ENCODE results near the gene TRMT44. TPM values are rescaled to one million over a fixed set of nuclear protein-coding genes. Genes with fewer than 3 reads are reported as not detected.
"Not testable (repeated sequence)": the region's sequence is repeated elsewhere in the genome, so short reads cannot be mapped to it uniquely, and the experiment has no call there.

TRMT44 gene
- total RNA-seq, 1 experiment from 2014 or later: 8.7 TPM

DNA sequence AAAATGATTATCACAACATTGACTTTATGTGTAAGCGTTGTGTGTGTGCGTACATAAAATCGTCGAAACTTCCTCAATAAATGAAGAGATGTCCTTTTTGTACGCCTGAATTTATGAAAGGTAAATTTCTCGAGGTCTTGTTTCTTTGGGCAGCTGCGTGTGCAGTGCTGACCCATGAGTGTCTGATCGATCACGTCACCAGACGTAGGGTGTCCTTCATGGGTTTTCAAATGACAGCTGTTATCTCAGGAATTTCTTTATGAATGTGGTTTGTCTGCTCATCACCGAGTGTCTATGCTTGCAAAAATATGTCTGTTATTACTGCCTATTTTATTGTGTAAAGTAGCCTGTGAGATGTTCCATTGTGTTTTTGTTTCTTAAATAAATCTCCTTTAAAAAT is 71.9 kb downstream of the TRMT44 start:
- DNase-seq (ENCODE audit: low read depth): no peak

DNA sequence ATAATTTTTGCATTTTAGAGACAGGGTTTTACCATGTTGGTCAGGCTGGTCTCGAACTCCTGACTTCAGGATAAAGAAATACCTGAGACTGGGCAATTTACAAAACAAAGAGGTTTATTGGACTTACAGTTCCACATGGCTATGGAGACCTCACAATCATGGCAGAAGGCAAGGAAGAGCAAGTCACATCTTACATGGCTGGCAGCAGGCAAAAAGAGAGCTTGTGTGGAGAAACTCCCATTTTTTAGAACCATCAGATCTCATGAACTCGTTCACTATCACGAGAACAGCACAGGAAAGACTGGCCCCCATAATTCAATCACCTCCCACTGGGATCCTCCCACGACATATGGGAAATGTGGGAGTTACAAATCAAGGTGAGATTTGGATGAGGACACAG is 72.5 kb downstream of the TRMT44 start:
- DNase-seq (ENCODE audit: low read depth): not testable (repeated sequence)

DNA sequence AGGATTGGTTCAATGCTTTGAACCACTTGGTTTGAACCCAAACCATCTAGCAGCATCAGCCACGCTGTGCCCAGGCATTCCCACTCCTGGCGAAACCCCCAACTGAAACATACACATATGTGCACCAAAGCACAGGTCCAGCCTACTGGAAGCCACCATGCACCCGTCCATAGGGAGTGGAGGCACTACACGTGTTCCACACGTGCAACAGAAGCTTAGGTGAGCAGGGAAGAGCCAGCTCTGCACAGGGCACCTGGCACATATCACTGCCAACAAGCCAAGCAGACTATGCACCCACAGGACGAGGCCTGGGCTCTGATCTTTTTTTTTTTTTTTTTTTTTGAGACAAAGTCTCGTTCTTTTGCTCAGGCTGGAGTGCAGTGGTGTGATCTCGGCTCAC is 73.4 kb downstream of the TRMT44 start:
- no peak for DNase-seq (ENCODE audit: low read depth)

DNA sequence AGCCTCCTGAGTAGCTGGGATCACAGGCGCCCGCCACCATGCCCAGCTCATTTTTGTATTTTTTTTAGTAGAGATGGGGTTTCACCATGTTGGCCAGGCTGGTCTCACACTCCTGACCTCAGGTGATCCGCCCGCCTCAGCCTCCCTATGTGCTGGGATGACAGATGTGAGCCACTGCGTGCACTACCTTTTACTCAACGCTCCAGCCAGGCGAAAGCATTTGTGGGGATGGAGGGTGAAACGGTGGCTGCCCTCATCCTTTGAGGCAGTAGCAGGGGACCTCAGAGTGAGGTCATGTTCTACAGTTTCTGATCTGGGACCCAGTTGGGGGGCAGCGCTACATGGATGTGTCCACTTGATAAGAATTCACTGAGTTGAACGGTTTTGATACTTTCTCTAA is 73.8 kb downstream of the TRMT44 start:
- no peak for DNase-seq (ENCODE audit: low read depth)

DNA sequence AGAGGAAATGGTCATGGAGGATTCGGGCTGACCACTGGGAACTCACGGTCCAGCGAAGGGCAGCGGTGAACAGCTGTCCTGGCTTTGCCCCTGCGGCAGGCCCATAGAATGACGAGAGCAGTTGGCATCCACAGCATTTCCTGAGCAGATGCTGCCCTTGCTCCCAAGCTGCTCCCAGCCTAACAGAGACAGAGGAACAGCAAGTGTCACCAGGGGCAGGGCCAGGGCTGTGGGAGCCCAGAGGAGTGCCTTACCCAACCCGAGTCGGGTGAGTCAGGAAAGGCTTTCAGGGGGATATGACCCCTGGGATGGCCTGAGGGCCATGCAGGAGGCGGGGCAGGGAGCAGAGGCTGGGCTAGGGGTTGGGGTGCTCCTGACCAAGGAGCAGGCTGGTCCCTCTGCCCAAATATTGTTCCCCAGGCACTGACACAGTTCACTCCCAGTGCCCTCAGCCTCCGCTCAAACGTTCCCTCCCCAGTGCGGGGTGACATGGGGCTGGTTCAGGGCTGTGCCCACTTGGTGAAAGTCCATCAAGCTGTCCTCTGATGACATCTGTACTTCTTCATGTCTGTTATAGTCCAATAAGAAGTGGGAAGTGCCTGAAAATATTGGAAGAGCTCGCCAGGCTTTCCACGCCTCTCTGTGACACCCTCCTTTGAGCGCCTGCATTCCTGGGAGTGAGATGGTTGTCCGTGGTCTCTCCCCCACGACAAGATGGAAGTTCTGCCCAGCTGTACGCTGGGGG is 74.9 kb downstream of the TRMT44 start:
- DNase-seq (ENCODE audit: low read depth): peak; percentile 96

DNA sequence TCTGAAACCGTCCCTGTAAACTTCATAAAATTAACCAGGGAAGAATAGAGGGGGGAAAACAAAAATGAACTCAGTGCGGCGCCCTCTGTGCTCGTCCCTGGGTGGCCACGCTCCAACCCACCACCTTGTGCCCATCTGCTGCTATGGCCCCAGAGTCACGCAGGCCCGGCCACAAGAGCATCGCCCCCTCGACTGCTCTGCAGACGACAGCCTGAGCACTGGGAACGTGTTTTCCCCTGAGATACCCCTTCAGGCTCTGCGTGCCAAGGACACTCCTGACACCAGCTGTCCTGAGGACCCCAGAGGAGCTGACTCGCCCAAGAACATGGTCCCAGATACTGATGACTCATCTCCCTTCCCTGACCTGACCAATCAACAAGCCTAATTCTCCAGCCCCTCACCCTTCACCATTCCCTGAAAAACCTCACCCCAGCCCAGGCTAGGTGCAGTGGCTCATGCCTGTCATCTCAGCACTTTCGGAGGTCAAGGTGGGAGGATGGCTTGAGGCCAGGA is 75.5 kb downstream of the TRMT44 start:
- DNase-seq (ENCODE audit: low read depth): peak; percentile 37

DNA sequence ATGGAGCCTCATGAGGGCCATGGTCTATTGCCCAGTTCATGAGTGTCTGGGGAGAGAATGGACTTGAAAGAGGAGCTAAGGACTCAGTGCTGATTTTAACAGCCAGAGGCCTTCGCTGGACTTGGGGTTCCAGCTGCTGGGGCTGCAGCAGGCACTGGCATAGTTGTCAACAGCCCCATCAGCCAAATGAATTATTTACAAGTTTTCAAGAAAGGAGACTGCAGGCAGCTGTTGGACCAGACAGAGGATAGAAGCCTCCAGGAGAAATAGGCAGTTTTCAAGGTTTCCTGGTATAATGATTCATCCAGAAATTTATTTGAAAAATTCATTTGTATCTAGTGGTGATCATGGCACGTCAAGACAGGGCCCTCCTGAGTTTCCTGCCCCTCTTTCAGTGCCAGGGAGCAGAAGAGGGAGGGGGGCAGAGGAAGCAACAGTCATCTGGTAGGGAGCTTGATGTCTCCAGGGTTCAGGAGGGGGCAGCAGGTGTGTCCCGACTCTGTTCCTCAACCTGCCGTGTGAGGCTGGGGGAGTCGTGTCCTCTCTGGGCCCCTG is 76.5 kb downstream of the TRMT44 start:
- peak; percentile 65 for DNase-seq (ENCODE audit: low read depth)

DNA sequence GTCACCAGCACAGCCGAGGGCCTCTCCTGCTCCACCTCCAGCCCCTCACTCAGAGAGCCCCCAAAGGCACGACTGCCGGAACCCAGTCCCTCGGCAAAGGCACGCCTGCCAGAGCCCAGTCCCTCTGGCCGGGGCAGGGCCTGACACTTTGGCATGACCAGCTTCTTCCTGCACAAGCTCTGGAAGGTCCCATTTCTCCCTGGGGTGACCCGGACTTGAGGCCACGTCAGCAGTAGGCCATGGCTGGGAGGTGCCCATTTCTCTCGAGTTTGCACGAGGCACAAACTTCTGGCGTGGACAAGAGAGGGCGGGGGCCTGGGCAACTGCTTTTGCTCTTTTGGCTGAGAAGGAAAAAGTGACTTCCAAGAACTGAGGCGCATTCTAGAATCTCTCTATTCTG is 77.4 kb downstream of the TRMT44 start:
- no peak for DNase-seq (ENCODE audit: low read depth)

DNA sequence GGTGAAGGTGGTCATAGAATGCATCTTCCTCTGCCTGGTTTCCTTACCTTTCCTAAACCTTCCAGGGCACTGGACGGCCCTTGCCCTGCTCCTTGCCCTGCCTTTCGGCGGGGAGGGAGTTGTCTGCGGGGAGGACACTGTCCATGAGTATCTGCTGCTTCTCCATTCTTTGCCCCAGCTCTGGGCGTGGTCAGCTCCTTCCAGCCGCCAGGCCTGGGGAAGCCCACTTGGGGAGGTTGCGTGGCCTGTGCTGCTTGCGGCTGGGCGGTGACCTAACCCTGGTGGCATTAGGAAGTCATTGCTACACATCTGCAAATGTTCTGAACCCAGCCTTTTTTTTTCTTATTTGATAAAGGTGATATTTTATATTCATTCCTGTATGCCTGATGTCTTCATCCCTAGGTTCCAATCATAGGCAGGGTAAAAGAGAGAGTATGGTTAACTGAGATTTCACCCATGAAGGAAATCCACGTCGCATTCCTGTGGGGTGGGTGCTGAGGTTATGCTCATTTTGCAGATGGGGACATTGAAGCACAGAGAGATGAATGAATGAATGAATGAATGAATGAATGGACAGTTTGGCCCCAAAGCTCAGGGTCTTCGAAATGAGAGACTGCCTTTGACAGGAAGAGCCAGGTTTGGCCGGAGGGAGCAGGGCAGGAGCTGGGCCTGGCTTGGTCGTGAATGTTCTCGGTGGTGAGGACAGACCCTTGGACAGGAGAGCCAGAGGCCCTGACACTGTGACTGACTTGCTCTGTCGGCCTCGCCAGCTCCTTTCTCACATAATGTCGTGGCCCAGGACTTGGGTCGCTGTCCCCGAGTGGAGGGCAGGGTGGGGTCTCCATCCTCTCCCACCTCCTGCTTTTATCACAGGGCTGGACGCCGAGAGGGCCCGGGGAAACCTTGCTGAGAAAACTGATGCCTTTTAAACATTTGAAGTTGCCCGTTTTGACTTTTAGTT is 81.9 kb downstream of the TRMT44 start:
- DNase-seq (ENCODE audit: low read depth): no peak

DNA sequence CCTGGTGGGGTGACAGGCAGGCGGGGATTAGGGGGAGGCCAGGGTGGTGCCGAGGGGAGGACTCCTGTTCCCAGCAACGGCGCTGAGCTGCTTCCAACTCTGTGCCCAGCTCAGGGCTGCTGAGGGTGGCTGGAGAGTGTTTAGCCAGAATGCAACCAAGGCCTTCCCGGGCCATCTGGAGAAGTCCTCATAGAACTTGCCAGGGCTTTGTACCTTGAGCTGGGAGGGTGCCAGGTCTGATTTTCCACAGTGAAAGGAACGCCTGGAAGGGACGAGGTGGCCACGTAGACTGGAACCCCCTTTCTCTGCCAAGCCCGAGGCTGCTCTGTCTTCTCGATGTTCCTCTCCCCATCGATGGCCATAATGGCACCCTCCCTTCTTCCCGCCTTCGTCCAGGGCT is 82.6 kb downstream of the TRMT44 start:
- no peak for DNase-seq (ENCODE audit: low read depth)

DNA sequence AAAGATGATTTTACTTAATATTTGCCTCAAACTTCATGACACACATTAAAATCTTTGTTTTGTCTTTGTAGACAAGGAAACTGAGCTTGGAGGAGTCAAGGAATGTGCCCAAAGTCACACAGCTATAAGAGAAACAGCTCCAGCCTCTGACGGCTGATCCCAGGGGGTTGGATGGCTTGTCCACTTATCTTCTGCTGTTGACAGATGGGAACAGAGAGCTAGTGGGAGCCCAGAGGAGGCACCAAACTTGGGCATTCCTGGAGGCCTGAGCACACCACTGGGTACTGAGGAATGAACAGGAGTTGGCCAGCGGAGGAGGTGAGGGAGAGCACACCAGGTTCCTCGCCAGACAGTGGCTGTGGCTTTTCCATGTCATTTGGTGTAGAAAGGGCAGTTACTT is 83.2 kb downstream of the TRMT44 start:
- no peak for DNase-seq (ENCODE audit: low read depth)

DNA sequence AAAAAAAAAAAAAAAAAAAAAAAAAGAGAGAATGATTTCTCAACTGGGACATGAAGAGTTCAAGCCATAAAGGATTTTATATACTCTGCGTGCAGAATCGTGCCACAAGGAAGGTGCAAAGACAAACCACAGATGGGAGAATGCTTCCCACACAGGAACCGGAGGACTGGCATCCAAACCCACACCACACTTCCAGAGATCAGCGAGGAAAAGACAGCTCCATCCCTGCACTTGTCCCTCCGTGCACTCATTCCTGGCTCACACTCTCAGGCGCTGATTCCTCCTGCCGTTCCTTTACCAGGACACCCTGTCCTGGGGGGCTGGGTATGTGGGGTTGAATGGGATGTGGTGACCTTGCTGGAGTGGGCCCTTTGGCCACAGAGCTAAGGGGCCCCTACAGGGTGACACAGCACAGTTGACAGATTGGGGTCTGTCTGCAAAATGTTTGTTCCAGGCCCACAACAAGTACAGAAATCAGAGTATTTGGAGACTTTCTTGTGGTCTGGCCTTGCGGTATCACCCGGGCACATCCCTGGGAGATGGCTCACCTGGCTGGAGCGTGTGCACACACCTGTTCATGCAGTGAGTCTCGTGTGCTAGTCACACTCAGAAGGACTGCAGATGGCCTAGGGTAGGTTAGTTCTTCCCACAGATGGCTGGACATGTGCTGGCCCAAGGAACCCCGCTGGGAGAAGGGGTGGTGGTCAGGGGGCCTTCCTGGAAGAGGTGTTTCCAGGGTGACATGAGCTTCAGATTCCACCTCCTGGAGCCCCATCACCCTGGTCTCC is 84.2 kb downstream of the TRMT44 start:
- DNase-seq (ENCODE audit: low read depth): peak; percentile 52

DNA sequence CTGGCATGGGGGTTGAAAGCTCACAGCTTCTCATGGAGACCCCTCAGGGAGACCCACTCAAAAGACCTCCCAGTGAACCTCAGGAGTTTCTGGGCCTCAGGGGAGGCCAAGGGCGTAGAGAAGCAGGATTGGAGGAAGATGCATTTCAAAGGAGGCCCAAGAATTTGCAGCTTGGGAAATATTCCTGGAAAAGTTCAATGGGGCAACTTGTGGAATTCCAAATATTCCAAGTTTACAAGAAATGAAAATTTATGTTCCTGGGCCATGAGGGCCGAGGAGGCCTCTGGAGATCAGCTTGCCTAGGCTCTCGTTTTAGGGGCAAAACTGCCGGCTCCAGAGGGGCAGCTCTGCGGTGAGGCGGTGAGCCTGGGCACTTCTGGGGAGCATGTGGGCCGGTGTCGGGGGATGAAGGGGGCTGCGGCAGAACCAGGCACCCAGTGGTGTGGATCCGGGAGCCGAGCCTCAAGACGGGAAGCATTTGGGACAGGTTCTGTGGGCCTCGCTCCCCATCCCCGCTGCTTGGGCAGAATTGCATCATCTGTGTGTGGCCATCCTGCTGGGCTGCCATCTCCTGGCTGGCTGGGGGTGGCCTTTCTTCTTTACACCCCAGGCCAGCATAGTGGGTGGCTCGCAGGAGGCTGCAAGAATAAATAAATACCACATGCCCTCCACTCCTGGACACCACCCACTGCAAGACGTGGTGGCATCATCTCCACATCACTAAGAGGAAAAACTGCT is 85.0 kb downstream of the TRMT44 start:
- DNase-seq (ENCODE audit: low read depth): peak; percentile 61

Other genes with a start within 250 kb of the TRMT44 start
- 0.66 and 1.8 TPM in 2 replicates for gene SH3TC1, start 241.5 kb upstream of the TRMT44 start, total RNA-seq (2014; rRNA removed; shearing (Covaris generic))
- 0.81 and 3.2 TPM in 2 replicates for gene HTRA3, start 171.0 kb upstream of the TRMT44 start, total RNA-seq (2014; rRNA removed; shearing (Covaris generic))
- gene ACOX3, start 54 bp upstream of the TRMT44 start, total RNA-seq (2014; rRNA removed; shearing (Covaris generic)): 16.1 and 24.1 TPM in 2 replicates
- gene GPR78, start 139.6 kb downstream of the TRMT44 start, total RNA-seq (2014; rRNA removed; shearing (Covaris generic)): 0.07 TPM in 1 of 2 replicates, not detected in the other
- gene CPZ, start 152.0 kb downstream of the TRMT44 start, total RNA-seq (2014; rRNA removed; shearing (Covaris generic)): 7.0 and 13.2 TPM in 2 replicates

All from M059J (cell line).